C4-2B (cell line): ENCODE data around the gene SLC22A17.
A peak's percentile ranks its signal among the peaks of the same experiment; 100 is the strongest.

ENCODE experiments used
- ZFX ChIP-seq: fragments of 450-650 bp; IDR thresholded peaks from 2 replicates; pipeline ENCODE4 v1.6.1; 2017
- TF ChIP-seq, protein P1 (sequence below): fragments of 450-650 bp; conservative IDR thresholded peaks from 2 replicates; pipeline ENCODE4 v1.5.1; 2017; ENCODE audit warnings: mild to moderate bottlenecking

DNA sequence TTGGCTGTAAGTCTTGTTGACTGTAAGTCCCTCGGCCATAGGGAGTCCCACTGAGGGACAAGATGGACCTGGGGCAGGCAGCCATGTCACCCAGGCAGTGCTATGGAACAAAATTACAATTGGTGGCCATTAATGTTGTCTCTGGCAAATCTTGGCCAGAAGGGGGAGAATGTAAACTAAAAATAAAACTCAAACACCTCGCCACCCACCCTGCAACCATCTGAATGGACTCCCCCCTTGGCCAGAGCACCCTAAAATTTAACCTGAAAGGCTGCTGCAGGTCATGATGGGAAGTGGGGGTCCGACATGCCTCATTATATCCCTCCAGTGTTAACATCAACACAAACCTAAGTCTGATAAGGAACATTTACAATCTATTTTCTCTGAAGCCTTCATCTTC, 8.2 kb downstream of the SLC22A17 start:
- TF ChIP-seq, protein P1, sequence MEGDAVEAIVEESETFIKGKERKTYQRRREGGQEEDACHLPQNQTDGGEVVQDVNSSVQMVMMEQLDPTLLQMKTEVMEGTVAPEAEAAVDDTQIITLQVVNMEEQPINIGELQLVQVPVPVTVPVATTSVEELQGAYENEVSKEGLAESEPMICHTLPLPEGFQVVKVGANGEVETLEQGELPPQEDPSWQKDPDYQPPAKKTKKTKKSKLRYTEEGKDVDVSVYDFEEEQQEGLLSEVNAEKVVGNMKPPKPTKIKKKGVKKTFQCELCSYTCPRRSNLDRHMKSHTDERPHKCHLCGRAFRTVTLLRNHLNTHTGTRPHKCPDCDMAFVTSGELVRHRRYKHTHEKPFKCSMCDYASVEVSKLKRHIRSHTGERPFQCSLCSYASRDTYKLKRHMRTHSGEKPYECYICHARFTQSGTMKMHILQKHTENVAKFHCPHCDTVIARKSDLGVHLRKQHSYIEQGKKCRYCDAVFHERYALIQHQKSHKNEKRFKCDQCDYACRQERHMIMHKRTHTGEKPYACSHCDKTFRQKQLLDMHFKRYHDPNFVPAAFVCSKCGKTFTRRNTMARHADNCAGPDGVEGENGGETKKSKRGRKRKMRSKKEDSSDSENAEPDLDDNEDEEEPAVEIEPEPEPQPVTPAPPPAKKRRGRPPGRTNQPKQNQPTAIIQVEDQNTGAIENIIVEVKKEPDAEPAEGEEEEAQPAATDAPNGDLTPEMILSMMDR: peak; percentile 9; the same call in 1 of the 2 replicates
- TF ChIP-seq ZFX: no peak
